NB4 (cell line): Measurements from ENCODE around the gene EEF1E1.

Experiments used
- DNase-seq: peaks from one replicate; pipeline ENCODE4 v3.0.0; 2010; ENCODE audit warnings: low read depth
- H3K4me3 ChIP-seq: one replicate; pipeline ENCODE4 v1.5.1; 2011; ENCODE audit warnings: mild to moderate bottlenecking, low read depth, low read length, moderate library complexity
- MAX ChIP-seq: IDR thresholded peaks from 2 replicates; pipeline ENCODE4 v1.6.1; 2011; ENCODE audit warnings: low read depth, low read length
- MYC ChIP-seq: IDR thresholded peaks from 2 replicates; pipeline ENCODE4 v1.6.1; 2011; ENCODE audit warnings: low read depth, low read length
- POLR2A ChIP-seq: IDR thresholded peaks from 2 replicates; pipeline ENCODE4 v1.6.1; 2011; ENCODE audit warnings: mild to moderate bottlenecking; ENCODE audit not compliant: insufficient read length; ENCODE audit errors: extremely low read depth
- TF ChIP-seq, protein P1 (sequence below): IDR thresholded peaks from one replicate; pipeline ENCODE4 v1.5.1; 2012; ENCODE audit warnings: low read depth, low read length

The EEF1E1 gene

DNA sequence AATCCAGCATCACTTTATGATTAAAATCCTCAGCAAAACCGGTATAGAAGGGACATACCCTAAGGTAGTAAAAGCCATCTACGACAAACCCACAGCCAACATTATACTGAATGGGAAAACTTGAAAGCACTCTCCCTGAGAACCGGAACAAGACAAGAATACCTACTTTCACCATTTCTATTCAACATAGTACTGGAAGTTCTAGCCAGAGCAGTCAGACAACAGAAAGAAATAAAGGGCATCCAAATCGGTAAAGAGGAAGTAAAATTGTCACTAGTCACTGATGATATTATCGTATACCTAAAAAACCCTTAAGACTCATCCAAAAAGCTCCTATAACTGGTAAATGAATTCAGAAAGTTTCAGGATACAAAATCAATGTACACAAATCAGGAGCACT, 71.4 kb downstream of the EEF1E1 start:
- DNase-seq: no peak
- no peak overlapping the region for H3K4me3 ChIP-seq
- TF ChIP-seq, protein P1, sequence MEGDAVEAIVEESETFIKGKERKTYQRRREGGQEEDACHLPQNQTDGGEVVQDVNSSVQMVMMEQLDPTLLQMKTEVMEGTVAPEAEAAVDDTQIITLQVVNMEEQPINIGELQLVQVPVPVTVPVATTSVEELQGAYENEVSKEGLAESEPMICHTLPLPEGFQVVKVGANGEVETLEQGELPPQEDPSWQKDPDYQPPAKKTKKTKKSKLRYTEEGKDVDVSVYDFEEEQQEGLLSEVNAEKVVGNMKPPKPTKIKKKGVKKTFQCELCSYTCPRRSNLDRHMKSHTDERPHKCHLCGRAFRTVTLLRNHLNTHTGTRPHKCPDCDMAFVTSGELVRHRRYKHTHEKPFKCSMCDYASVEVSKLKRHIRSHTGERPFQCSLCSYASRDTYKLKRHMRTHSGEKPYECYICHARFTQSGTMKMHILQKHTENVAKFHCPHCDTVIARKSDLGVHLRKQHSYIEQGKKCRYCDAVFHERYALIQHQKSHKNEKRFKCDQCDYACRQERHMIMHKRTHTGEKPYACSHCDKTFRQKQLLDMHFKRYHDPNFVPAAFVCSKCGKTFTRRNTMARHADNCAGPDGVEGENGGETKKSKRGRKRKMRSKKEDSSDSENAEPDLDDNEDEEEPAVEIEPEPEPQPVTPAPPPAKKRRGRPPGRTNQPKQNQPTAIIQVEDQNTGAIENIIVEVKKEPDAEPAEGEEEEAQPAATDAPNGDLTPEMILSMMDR: no peak
- no peak for TF ChIP-seq MYC
- no peak for TF ChIP-seq POLR2A
- TF ChIP-seq MAX: no peak
